Sigmoid colon (tissue), 4 donors: Measurements from ENCODE around the gene NKX2-2.

Source experiments
- EP300 ChIP-seq, 4 donors: sonication (generic); formaldehyde crosslinking; IDR thresholded peaks; one replicate each; pipeline ENCODE4 v1.6.1; 2017; ENCODE audit warnings: antibody characterized with exemption in 4 of 4
- POLR2A ChIP-seq, 2 donors: fragments of 450-650 bp; IDR thresholded peaks; one replicate each; pipeline ENCODE4 v1.6.1; 2016; ENCODE audit warnings: antibody characterized with exemption in 2 of 2, mild to moderate bottlenecking in 2 of 2, moderate library complexity in 2 of 2
- TF ChIP-seq, protein P1 (sequence below), 4 experiments: fragments of 450-650 bp in 3 of 4; fragments of 200-600 bp in 1 of 4; IDR thresholded peaks; one replicate each; pipeline ENCODE4 v1.5.1; 2016 to 2019; ENCODE audit warnings: antibody characterized with exemption in 4 of 4, mild to moderate bottlenecking in 3 of 4, moderate library complexity in 2 of 4

DNA sequence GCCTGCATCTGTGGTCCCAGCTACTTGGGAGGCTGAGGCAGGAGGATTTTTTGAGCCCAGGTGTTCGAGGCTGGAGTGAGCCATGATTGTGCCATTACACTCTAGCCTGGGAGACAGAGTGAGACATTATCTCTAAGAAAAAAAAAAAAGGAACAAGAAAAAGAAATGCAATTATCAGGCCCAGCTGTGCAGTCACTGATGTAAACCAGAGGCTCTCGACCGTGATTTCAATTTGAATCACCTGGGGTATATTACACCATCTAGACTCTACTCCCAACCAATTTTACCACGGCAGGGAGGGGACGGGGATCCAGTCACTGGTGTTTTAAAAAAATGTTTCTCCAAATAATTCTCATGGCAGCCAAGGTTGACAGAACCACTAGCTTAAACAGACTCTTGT lies 48.8 kb upstream of the NKX2-2 start:
- TF ChIP-seq, protein P1, sequence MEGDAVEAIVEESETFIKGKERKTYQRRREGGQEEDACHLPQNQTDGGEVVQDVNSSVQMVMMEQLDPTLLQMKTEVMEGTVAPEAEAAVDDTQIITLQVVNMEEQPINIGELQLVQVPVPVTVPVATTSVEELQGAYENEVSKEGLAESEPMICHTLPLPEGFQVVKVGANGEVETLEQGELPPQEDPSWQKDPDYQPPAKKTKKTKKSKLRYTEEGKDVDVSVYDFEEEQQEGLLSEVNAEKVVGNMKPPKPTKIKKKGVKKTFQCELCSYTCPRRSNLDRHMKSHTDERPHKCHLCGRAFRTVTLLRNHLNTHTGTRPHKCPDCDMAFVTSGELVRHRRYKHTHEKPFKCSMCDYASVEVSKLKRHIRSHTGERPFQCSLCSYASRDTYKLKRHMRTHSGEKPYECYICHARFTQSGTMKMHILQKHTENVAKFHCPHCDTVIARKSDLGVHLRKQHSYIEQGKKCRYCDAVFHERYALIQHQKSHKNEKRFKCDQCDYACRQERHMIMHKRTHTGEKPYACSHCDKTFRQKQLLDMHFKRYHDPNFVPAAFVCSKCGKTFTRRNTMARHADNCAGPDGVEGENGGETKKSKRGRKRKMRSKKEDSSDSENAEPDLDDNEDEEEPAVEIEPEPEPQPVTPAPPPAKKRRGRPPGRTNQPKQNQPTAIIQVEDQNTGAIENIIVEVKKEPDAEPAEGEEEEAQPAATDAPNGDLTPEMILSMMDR (IDR thresholded peaks at IDR 0.05): no peak
- no peak for TF ChIP-seq EP300 (IDR thresholded peaks at IDR 0.05)
- TF ChIP-seq POLR2A (IDR thresholded peaks at IDR 0.05): no peak
